DMS53 (cell line): ENCODE results near the gene HSP90B1.
A peak's percentile ranks its signal among the peaks of the same experiment; 100 is the strongest.

Source experiments
- DNase-seq: peaks from one replicate; lab custom pipeline; 2025; lab: John Stamatoyannopoulos, UW

HSP90B1 gene

GRCh38 chr12:103929784-103930033 lies 501 bp upstream of the HSP90B1 start:
- peak; percentile 99 for DNase-seq

- DNase-seq = peak; percentile 75
Observed at GRCh38 chr12:103930787-103931735, 851 bp downstream of the HSP90B1 start.

- no peak for DNase-seq
Observed at GRCh38 chr12:103933237-103933636, 3.0 kb downstream of the HSP90B1 start.

- DNase-seq = peak; percentile 46
Observed at GRCh38 chr12:103936679-103937078, 6.5 kb downstream of the HSP90B1 start.

- peak; percentile 29 for DNase-seq
Observed at GRCh38 chr12:103944964-103945363, 14.8 kb downstream of the HSP90B1 start.

- no peak for DNase-seq
Observed at GRCh38 chr12:103947871-103948555, 17.8 kb downstream of the HSP90B1 start.

GRCh38 chr12:103948746-103949406 lies 18.7 kb downstream of the HSP90B1 start:
- no peak for DNase-seq

- no peak for DNase-seq
Observed at GRCh38 chr12:103952497-103952896, 22.3 kb downstream of the HSP90B1 start.

- peak; percentile 63 for DNase-seq
Observed at GRCh38 chr12:103955811-103956508, 25.8 kb downstream of the HSP90B1 start.

- DNase-seq = peak; percentile 78
Observed at GRCh38 chr12:103956509-103957027, 26.4 kb downstream of the HSP90B1 start.

GRCh38 chr12:103957865-103958388 lies 27.7 kb downstream of the HSP90B1 start:
- no peak for DNase-seq

GRCh38 chr12:103958621-103959020 lies 28.4 kb downstream of the HSP90B1 start:
- no peak for DNase-seq

GRCh38 chr12:103960616-103961227 lies 30.5 kb downstream of the HSP90B1 start:
- DNase-seq = peak; percentile 60

GRCh38 chr12:103962493-103962892 lies 32.3 kb downstream of the HSP90B1 start:
- DNase-seq = peak; percentile 30

GRCh38 chr12:103964805-103965204 lies 34.6 kb downstream of the HSP90B1 start:
- no peak for DNase-seq

GRCh38 chr12:103965255-103965589 lies 35.0 kb downstream of the HSP90B1 start:
- DNase-seq = peak; percentile 43

GRCh38 chr12:103965590-103966504 lies 35.6 kb downstream of the HSP90B1 start, which contains the start of gene TDG:
TSS of gene TDG (plus strand) at chr12:103965872. CDS start at chr12:103966038, 166 bp downstream.
- DNase-seq = peak; percentile 100

- no peak for DNase-seq
Observed at GRCh38 chr12:103966736-103967135, 36.5 kb downstream of the HSP90B1 start.

- DNase-seq = no peak
Observed at GRCh38 chr12:103969391-103969790, 39.2 kb downstream of the HSP90B1 start.

GRCh38 chr12:103973909-103974308 lies 43.7 kb downstream of the HSP90B1 start:
- no peak for DNase-seq
